Measurements from ENCODE around the gene FAM78A.

DNA sequence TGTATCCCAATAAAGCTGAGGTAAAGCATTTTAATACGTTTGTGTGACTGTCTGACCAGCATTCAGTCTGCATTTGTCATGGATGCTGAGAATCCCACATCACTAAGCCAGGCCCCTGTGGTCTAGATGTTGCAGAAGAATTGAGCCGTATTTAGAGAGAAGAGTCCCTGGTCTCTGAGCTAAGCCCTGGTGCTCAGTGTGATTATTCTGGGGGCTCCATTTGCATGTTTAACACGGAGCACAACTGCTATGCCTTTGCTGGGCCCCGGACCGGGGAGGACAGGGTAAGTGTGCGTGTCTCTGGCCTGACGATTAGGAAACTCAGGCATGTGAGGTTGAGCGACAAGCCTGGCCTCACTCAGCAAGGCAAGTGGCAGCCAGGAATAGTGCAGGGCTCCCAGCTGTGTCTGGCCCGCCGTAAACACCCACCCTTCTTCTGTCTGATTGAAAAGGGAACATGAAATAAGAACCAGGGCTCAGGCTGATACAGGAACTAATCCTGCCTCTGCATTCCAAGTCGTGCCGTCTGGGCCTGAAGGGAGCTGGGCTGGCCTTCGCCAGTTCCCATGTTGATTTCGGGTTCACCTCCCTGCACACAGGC is 22.3 kb downstream of the FAM78A start:
- TF ChIP-seq, protein P1, sequence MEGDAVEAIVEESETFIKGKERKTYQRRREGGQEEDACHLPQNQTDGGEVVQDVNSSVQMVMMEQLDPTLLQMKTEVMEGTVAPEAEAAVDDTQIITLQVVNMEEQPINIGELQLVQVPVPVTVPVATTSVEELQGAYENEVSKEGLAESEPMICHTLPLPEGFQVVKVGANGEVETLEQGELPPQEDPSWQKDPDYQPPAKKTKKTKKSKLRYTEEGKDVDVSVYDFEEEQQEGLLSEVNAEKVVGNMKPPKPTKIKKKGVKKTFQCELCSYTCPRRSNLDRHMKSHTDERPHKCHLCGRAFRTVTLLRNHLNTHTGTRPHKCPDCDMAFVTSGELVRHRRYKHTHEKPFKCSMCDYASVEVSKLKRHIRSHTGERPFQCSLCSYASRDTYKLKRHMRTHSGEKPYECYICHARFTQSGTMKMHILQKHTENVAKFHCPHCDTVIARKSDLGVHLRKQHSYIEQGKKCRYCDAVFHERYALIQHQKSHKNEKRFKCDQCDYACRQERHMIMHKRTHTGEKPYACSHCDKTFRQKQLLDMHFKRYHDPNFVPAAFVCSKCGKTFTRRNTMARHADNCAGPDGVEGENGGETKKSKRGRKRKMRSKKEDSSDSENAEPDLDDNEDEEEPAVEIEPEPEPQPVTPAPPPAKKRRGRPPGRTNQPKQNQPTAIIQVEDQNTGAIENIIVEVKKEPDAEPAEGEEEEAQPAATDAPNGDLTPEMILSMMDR (IDR thresholded peaks at IDR 0.05), result no peak
- TF ChIP-seq EP300 (IDR thresholded peaks at IDR 0.05) (no peak), POLR2A (IDR thresholded peaks at IDR 0.05) (no peak), POLR2AphosphoS5 (IDR thresholded peaks at IDR 0.05) (no peak)
